Measurements from ENCODE around the gene ZNF516. TPM values are rescaled to one million over a fixed set of nuclear protein-coding genes. Genes with fewer than 3 reads are reported as not detected.

Gene ZNF516
- total RNA-seq, 1 donor from 2014 or later = 83.2 TPM

DNA sequence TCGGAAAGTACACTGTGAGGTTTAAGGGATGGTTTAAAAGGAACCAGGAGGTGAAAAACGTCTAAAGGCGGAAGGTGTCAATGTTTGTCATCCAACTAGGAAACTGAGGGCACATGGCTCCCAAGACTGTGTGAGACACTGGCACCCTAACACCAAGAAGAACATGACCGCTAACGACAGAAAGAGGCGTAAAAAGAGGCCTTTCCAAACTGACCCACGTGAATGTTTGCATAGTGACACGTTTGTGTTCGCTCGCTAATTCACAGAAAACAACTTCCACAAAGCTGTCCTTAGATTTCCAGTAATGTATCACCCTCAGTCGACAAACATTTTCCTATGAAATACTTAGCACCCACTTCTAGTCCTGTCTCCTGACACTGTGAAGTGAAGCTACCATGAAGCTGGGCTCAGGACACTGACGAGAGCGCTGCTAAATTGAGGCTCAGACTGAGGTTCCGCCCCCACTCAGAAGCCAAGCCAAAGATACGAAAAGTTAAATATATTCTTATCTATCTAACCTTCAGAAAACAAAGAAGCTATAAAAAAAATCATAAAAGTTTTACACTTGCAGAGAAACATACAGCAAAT is 86.5 kb downstream of the ZNF516 start:
- no peak overlapping the region for H3K27ac Mint-ChIP-seq (ENCODE audit: unreplicated experiment)
- H3K9me3 Mint-ChIP-seq (ENCODE audit: unreplicated experiment) = no peaks in the 10 kb centered on the region
- peaks cover 11% of the 10 kb centered on the region for H3K4me1 Mint-ChIP-seq (ENCODE audit: unreplicated experiment)
- peaks cover 22% of the 10 kb centered on the region for H3K36me3 Mint-ChIP-seq (ENCODE audit: low read depth, unreplicated experiment)
- TF ChIP-seq, protein P1, sequence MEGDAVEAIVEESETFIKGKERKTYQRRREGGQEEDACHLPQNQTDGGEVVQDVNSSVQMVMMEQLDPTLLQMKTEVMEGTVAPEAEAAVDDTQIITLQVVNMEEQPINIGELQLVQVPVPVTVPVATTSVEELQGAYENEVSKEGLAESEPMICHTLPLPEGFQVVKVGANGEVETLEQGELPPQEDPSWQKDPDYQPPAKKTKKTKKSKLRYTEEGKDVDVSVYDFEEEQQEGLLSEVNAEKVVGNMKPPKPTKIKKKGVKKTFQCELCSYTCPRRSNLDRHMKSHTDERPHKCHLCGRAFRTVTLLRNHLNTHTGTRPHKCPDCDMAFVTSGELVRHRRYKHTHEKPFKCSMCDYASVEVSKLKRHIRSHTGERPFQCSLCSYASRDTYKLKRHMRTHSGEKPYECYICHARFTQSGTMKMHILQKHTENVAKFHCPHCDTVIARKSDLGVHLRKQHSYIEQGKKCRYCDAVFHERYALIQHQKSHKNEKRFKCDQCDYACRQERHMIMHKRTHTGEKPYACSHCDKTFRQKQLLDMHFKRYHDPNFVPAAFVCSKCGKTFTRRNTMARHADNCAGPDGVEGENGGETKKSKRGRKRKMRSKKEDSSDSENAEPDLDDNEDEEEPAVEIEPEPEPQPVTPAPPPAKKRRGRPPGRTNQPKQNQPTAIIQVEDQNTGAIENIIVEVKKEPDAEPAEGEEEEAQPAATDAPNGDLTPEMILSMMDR (IDR thresholded peaks at IDR 0.05; ENCODE audit: unreplicated experiment) = no peak
- DNase-seq (ENCODE audit: low spot score) = no peak
- H3K27me3 Mint-ChIP-seq (ENCODE audit: unreplicated experiment) = peaks cover 19% of the 10 kb centered on the region
- no peak overlapping the region for H3K4me3 Mint-ChIP-seq (ENCODE audit: unreplicated experiment)

GRCh38 chr18:76407681-76408080 is 87.4 kb downstream of the ZNF516 start:
- DNase-seq (ENCODE audit: low spot score) = no peak
- peaks cover 7% of the 10 kb centered on the region for H3K4me1 Mint-ChIP-seq (ENCODE audit: unreplicated experiment)
- peaks cover 24% of the 10 kb centered on the region for H3K36me3 Mint-ChIP-seq (ENCODE audit: low read depth, unreplicated experiment)
- H3K27ac Mint-ChIP-seq (ENCODE audit: unreplicated experiment) = no peak overlapping the region
- no peaks in the 10 kb centered on the region for H3K9me3 Mint-ChIP-seq (ENCODE audit: unreplicated experiment)
- H3K27me3 Mint-ChIP-seq (ENCODE audit: unreplicated experiment) = peaks cover 22% of the 10 kb centered on the region
- TF ChIP-seq, protein P1 (IDR thresholded peaks at IDR 0.05; ENCODE audit: unreplicated experiment) = no peak
- H3K4me3 Mint-ChIP-seq (ENCODE audit: unreplicated experiment) = peak overlapping the region; percentile 32

- Mint-ChIP-seq H3K4me1 (ENCODE audit: unreplicated experiment) (peaks cover 6% of the 10 kb centered on the region), H3K27ac (ENCODE audit: unreplicated experiment) (peak overlapping the region; percentile 88)
- TF ChIP-seq, protein P1 (IDR thresholded peaks at IDR 0.05; ENCODE audit: unreplicated experiment) = no peak
Measured at GRCh38 chr18:76406791-76407190, 88.3 kb downstream of the ZNF516 start.

GRCh38 chr18:76405681-76406356 is 89.2 kb downstream of the ZNF516 start:
- TF ChIP-seq, protein P1 (IDR thresholded peaks at IDR 0.05; ENCODE audit: unreplicated experiment) = peak; percentile 54
- Mint-ChIP-seq H3K27ac (ENCODE audit: unreplicated experiment) (peak overlapping the region; percentile 61), H3K4me1 (ENCODE audit: unreplicated experiment) (peaks cover 6% of the 10 kb centered on the region), H3K27me3 (ENCODE audit: unreplicated experiment) (peaks cover 26% of the 10 kb centered on the region), H3K36me3 (ENCODE audit: low read depth, unreplicated experiment) (peaks cover 23% of the 10 kb centered on the region), H3K4me3 (ENCODE audit: unreplicated experiment) (no peak overlapping the region), H3K9me3 (ENCODE audit: unreplicated experiment) (no peaks in the 10 kb centered on the region)
- peak; percentile 46 for DNase-seq (ENCODE audit: low spot score)

More at GRCh38 chr18:76406791-76407190, 88.3 kb downstream of the ZNF516 start:
- peaks cover 23% of the 10 kb centered on the region for H3K36me3 Mint-ChIP-seq (ENCODE audit: low read depth, unreplicated experiment)
- H3K27me3 Mint-ChIP-seq (ENCODE audit: unreplicated experiment) = peaks cover 26% of the 10 kb centered on the region
- DNase-seq (ENCODE audit: low spot score) = no peak
- no peak overlapping the region for H3K4me3 Mint-ChIP-seq (ENCODE audit: unreplicated experiment)
- no peaks in the 10 kb centered on the region for H3K9me3 Mint-ChIP-seq (ENCODE audit: unreplicated experiment)

- TF ChIP-seq, protein P1 (IDR thresholded peaks at IDR 0.05; ENCODE audit: unreplicated experiment) = no peak
- Mint-ChIP-seq H3K4me3 (ENCODE audit: unreplicated experiment) (no peak overlapping the region), H3K4me1 (ENCODE audit: unreplicated experiment) (peaks cover 2% of the 10 kb centered on the region), H3K27me3 (ENCODE audit: unreplicated experiment) (peaks cover 26% of the 10 kb centered on the region), H3K36me3 (ENCODE audit: low read depth, unreplicated experiment) (peaks cover 23% of the 10 kb centered on the region), H3K27ac (ENCODE audit: unreplicated experiment) (no peak overlapping the region), H3K9me3 (ENCODE audit: unreplicated experiment) (no peaks in the 10 kb centered on the region)
- no peak for DNase-seq (ENCODE audit: low spot score)
Measured at GRCh38 chr18:76405280-76405679, 89.8 kb downstream of the ZNF516 start.
